Stimulated activated CD8-positive, alpha-beta memory T cell treated with anti-CD3 and anti-CD28 coated beads, Interleukin-7, amount 100 ng/mL, for 24 hours (primary cell): Measurements from ENCODE around the gene PDE7B.

Source experiments
- DNase-seq: peaks from one replicate; pipeline ENCODE4 v3.0.0-alpha.2; 2020; ENCODE audit warnings: low read depth

PDE7B gene

DNA sequence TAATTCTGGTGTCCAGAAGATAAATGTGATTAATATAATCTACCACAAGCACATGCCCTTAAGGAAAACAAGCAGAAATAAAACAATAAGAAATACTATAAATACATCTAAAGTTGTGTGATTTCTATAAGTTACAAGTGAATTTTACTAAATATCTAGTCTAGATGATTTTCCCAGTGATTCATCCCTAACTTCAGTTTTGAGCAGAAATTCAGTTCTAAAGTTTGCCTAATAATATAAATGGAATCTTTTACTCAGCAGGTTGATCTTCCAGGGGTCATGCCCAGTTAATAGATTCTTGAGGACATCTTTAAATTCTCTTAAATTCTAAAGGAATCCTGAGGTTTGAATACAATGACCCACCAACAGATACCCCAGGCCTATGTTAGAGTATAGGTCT, 37.3 kb downstream of the PDE7B start:
- no peak for DNase-seq

DNA sequence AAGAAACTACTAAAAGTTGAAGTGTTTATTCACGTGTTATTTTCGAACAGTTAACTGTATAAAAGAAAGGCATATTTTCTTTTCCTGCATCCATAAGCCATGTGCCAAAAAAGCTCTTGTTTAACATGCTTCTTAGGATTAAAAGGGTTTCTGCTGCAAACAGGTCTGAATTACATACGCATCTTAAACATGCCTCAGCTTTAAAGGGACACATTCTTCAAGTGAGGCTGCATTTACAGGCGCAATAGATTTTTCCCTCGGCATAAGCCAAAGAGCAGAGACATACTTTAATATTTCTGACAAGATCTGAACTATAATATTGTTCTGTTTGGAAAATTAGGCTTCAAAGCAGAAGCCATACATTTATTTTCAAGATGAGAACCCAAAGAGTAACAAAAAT, 39.4 kb downstream of the PDE7B start:
- DNase-seq, result no peak

DNA sequence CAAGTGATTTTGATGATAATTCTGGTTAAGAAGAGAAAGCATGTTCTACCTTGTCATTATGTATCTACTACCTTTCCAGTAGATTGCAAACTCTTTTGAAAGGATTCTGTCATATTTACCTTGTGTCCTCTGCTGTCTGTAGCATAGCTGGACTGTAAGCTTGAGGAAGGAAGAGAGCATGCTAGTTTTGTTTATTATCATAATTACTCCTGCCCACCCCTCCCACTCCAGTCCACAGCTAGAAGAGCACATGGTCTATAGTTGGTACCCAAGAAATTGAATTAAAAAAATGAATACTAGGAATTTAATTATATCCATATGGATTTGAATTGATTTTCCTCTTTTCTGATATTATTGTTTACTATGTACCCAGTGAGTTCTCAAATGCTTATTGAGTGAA, 40.2 kb downstream of the PDE7B start:
- DNase-seq, result no peak

DNA sequence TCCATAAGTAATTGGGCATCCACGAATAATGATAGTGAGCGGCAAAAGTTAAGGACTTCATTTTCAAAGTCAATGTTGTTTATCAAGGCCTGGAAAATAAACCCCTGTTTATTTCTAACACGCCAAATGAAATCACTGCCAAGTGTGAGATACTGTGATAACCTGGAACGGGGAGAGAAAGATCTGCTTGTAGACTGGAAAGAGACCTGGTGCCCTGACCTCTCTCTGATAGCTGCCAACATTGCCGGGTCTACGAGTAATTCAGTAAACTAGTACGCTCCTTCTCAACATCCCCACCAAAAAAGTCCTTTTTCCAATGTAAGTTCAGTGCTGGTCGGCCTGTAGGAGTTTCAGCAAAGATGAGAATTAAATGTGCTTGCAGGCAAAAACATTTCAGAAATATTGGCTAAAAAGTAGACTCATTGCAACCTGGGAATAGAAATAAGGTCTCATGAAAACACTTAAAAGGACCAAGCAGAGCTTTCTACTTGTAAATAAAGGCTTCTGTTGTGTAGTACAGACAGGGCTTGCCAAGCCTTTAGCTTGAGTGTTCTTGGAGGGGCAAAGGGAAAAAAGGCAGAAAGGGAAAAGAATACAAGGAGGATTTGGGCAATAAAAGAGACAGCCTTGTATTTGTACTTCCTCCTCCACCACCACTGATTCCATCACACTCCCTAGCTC, 43.9 kb downstream of the PDE7B start:
- DNase-seq, result no peak

DNA sequence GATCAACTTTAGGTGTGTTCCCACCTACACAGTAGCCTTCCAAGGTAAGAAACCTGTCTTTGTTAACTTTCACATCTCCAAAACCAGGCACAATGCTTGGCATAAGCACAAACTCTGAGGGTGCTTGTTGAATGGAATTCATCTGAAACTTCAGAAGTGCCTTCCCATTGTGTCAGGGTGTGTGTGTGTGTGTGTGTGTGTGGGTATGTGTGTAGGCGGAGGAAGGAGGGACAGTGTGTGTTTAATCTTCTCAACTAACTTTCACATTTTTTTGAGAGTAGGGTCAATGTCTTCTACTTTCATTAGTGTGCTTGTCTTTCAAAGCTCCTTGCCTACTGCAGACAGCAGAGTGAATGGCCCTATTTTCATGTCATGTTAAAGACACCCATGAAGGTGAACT, 45.6 kb downstream of the PDE7B start:
- no peak for DNase-seq

DNA sequence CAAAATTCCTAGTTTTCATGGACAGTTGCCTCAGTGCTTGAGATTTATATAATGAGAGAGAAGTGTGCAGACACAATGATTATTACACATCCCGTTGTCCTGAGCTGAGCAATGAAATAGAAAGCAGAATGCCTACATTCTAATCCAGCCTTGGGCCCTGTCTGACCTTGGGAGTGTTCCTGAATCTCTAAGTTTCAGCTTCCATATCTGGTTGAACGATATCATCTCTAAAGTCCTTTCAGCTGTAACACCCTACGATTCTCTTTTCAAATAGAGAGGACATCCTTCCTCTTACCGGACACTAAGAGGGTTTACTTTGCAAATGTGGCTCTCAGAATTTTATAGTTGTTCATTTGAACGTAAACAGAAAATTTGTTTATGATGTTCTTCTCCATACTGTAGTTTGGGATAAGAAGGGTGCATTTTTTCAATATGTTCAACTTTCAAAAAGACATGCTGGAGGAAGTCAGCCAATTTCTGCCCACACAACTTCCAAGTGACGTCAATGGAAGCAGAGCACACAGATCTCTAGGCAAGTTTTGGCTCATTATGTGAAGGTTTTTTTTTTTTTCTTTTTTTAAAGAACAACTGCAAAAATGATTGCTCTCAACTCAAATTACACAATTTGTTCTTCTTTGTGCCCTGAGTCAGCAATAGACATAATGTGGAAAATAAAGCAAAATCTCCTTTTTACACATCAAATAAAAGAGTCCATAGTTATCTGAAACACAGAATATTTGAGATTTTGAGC, 50.4 kb downstream of the PDE7B start:
- no peak for DNase-seq

DNA sequence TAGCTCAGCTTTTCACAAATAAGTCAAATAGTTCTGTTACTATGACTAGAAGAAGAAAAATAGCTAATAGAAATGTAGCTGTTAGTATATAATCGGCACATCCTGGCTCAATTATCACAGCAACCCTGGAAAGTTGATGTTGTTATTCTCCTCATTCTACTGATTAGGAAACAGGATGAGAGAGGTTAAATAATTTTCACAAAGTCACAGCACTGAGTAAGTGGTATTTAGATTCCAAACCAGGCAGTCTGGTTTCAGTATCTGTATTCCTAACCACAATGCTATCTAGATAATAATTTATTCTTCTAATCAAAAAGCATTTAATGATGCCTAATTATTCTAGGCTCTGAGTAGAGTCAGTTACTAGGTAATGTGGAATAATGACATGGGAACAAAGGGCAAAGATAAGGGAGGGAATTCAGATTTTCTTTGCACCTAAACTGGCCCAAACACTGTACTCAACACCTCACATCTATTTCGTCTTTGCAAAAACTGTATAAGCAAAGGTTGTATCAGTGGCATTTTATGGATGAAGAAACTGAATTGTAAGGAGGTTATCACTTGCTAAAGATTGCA, 51.3 kb downstream of the PDE7B start:
- DNase-seq, result no peak

DNA sequence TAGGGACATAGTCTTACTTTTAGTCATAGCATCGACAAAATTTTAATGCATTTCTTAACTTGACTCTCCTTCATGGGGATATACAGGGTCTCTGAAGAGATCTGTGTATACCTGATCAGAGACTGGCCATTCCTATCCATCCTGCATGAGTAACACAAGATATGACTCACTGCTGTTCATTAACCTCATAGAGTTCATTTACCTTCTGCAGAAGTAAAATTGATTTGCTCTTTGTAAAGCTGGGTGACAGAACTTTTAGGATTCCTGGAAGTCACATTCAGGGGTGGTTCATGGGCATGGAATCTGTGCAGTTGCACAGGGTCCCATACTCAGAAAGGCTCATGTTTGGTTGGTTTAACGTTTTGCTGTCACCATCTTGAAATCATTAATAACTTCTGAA, 53.2 kb downstream of the PDE7B start:
- DNase-seq, result no peak

DNA sequence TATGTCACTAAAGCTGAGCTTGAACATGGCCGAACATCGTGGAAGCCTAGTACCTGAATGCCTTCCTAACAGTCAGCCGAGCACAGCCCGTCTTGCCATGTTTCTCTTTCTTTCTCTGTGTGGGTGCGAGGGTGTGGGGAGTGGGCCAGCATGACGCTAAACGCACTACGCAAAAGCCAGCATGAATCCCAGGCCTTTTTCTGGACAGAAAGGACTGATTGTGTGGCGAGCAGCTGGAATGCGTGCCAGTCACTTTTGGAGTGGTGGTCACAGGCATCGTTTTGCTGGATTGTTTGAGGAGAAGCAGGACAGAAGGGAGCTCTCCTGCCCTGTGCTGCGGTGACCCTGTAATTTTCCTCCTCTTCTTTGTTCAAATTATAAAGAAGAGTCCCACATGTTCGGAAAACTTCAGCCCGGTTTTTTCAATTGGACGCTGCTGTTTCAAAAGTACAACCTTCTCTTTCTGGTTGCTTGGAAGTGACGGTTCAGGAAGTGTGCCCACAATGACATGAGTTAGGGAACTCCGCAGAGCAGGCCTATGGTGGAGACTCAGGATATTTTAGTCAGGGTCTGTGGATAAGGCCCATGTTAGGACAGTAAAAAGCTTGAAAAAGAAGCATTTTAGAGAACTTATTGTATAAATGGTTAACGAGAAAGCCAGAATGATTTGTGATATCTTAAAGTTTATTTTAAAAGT, 54.3 kb downstream of the PDE7B start:
- no peak for DNase-seq

DNA sequence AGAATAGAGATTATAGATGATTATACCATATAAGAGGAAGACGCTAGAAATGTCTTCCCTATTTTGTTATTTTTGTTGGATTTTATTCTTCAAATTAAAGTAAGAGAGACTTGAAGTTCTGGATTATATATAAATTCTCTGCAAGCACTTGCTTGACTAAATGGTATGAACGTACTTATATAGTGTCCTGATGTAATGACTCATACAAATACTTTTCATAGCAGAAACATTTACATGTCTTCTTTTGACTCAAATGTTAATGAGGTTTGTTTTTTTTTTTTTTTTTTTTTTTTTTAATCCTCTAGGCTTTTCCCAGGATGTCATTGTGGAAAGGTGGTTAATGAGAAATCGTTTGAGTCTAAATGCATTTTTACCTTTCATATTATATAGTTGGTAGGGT, 55.0 kb downstream of the PDE7B start:
- no peak for DNase-seq

DNA sequence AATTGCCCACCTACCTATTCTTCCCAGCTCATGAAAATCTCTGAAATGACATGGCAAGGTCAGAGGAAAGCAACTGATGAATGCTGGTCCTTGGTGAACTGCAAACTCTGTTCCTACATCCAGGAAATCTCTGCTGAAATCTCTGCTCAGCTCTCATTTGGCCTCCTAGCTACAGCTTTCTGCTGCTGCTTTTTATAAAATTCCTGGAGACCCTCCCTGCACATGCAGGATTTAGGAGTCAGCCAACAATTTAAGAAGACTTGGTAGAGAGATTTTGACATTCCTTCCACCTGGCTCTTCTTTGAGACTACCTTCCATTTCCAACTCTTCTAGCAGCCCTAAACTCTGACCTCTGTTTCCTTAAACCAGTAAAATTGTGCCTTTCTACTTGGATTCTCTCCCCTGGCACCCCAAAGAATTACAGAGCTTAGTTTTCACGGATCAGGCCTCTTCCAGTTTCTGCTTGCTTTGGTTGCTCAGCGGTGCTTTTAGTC, 55.5 kb downstream of the PDE7B start:
- DNase-seq, result no peak

DNA sequence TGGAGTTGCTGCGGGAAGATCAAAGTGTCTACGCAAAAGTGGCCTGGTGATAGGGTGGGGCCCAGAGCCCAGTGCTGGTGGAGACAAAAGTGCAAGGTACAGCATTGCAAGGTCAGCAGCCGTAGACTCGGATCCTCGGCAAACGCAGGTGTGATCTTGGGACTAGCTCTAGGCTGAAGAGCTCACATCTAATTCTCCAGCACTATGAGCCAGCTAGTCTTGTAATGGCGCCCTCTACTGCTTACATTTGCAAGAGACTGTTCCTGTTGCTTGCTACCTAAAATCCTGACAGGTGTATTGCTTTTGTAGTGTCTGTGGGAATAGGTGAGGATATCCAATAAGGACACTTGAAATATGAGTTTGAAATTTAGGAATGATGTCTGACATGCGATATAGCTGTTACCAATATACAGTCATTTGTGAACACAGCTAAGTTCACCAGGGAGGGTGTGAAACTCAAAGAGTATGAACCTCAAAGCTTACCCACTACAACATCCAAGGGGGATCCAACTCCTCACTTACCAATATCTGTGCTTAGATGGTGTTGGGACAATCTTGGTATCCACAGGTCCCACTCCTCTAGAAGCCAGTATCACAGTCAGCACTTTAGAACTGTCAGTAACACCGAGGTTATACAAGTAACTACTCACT, 58.4 kb downstream of the PDE7B start:
- no peak for DNase-seq

DNA sequence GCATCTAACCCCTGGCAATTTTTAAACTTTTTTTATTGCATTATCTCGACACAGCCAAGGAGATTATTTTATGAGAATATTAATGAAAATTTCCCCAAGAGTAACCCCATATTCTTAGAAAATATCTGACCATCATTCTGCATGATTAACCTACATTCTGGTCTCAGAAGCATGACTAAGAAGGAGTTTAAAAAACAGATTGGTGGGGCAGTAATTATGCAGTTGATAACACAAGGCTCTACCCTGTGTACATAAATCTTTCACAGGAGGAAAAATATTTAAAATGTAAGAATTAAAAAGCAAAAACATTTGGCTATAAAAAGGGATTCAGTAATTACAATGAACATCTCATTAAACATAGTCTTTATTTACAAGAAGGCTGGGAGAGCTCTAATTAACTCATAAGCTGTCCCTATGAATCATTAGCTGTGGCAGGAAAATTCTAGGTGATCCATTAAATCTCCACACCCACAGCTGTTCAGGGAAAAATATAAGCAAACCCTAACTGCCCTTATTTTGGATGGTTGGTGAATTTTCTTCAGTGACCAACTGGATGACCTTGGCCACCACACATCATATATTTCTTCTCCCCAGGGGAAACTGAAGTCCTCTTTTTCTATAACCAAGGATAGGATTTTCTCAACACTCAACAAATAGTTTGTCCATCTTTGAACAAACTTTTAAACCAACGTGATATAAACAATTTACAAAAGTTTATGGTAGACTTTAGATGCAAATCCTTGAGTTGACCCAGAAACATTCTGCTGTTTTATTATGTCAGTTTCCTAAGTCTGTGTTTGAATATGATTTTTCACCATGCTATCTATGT, 59.5 kb downstream of the PDE7B start:
- no peak for DNase-seq

DNA sequence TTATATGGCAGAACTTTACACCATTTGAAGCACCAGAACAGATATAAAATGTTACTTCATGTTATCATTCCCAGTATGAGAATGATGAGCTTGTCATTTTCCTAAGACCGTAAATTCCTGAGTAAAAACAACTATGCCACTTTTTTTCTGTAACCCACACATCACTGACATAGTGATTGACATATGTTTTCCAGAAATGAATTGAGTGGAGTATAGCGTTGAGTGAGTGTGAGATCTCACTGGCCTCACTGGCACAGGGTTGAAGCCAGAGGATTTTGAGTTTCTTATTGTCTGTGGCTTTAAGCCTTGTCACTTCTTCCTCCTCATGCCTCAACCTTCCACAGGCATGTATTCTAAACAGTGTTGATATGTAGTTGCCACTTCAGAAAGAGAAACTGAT, 62.3 kb downstream of the PDE7B start:
- no peak for DNase-seq

DNA sequence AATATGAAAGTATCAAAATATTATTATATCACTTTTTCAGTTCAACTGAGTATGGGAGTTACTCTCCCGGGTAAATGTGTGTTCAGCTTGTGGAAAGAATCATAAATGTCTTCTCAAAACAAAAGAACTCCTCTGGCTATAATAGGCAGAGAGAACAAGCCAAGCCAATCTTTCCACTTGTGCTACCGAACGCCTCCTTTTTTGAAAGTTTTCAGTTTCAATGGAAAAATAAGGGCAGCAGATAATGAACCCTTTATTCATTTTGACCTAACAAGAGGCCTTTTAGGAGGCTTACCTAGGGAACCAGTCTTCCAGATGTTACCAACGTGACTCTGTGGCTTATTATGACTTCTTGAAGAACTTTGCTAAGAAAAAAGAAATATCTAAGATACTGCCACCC, 67.5 kb downstream of the PDE7B start:
- no peak for DNase-seq

DNA sequence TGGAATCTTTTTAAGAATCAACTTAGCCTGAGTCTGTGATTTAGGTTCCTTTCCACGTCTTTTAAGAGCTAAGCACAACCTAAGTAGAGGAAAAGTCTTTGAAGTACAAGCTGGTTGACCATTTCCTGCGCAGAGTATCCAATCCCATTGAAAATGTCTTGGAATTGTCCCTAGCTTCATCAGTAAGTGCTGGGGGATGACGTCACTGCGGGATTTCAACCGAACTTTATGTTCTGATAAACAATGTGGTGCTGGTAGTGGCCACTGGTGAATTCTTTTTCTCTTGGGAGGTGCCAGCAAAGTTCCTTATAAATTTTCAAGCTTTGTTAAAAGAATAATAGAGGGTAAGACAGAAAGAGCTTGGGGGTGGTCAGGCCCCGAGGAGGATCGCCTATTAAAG, 69.2 kb downstream of the PDE7B start:
- no peak for DNase-seq

DNA sequence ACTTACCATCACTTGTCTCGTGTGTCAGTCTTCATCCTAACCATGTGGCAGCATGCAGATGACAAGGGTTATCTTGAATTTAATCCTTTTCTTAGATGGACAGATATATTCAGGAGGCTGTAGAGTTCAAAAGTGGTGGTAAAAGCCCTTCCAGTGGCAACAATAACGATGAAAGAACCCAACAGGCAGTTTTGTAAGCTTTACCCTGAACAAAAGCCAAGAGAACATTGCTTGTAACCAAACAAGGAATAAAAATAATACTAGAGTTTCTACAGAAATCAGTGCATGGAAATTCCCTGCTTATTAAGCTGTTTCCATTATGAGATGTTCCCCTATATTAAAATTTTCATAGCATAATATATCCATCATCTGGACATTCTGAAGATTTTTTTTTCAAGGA, 69.7 kb downstream of the PDE7B start:
- DNase-seq, result no peak

DNA sequence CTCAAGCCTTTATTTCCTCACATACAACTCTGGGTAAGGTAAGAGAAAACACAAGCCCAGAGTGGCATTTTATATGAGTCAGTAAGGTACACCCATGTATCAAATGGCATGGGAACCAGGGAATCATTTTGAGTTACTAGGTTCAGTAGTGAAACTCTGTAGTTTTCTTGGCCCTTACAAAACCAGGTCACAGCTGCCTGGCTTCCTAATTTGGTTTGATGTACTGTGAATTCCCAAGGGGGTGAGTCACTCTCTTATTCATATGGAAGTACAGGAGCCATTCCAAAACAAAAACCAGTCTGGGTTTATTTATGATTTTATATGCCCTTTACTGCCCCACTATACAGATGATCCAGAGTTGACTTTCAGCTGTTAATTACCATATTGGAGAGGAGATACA, 70.7 kb downstream of the PDE7B start:
- DNase-seq, result no peak

DNA sequence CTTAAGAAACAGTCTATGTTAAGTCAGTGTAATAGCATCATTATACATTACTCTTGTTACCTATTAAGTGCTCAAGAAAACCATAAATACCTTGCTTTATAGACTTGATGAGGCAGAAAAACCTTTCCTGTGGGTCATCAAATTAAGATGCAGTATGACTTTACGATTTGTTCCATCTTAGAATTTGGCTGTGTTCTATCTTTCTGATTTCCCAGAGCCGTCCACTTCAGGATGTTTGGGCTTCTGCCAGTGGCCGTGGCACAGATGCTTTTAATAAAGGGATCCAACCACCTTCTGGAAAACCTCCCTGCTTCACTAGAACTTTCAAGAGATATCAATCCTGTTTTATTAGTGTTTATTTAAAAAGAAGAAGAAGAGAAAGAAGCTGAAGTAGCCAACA, 71.2 kb downstream of the PDE7B start:
- DNase-seq, result no peak

DNA sequence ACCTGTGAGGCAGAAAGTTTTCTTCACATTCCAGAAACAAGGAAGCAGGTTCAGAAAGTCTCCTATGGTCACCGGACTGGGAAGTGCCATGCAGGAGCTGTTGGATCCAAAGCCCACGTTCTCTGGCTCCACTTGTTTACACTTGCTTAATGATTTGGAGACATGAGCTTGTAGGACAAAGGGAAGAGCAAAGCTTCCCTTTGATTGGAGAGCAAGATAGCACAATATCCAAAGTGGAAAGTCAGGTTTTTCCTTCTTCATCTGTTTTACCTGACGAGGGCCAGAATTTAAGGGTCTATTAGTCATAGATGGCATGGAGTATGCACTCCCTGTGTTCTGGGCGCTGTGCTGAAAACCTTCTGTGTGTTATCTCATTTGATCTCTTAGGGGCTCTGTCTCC, 81.2 kb downstream of the PDE7B start:
- DNase-seq, result no peak

DNA sequence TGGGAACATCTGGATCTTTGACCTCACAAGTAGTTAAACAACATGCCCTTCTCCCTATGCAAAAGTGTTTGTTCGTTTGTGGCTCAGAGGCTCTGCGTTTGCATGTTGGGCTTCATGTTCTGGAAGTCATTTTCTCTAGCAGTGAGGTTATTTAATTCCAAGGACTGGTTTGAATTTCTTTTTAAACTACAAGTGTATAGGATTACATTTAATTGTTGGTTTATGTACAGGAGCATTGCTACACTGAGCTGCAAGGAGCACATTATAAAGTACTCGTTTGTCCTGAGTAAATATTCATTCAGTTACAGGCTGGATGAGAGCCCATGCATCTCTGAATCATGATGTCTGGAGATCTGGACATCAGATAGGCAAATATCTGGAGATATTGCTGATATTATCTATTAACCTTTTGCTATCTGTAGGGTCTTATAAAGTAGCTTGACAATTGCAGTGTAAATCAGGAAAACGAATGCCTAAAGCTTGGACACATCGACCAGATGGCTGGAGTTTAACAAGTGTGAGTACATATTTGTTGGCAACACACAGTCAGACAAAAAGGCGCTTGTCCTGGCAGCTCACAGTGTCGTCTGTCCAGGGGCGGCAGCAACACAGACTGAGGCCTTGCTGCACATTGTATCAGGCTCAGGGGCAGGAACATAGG, 84.6 kb downstream of the PDE7B start:
- no peak for DNase-seq
